GM12801 (cell line): ENCODE measurements around the gene STOML3.

ENCODE experiments used
- CTCF ChIP-seq: IDR thresholded peaks from one replicate; pipeline ENCODE4 v1.5.1; 2011; ENCODE audit warnings: control low read depth; ENCODE audit not compliant: insufficient read length; ENCODE audit errors: extremely low read depth

STOML3 gene

DNA sequence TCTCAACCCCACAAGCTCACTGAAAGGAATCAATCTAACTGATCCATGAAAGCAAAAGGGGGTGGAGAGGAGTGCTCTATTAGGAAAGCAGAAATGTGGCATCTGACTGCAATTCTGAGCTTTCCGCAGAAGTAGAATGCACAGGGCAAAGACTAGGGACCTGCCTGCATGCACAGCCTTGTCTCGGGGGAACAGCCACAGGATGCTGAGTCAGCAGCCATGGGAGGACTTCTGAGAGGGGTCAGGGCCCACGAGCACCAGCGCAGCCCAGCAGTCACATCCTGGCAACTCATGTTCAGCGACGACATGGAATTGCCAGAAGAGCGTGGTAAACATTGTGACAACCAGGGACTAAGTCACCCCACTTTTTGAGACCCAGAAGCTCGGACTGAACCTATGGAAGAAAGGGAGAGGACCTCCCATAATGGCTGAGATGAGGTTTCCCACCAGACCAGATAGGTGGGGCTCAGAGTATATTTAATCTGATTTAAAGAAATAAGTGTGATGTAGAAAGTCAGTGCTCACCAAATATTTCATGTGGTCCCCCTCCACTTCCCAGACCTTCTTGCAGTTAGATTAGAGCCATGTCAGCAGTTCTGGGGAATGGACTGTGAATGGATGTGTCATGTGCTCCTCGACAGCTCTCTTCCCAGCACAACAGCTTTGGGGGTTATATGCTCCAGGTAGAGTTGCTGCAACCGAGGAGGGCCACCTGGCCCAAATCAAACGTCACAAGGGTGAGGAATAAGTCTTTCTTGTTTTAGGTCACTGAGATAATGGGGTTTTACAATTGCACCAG, 32.6 kb downstream of the STOML3 start:
- no peak for TF ChIP-seq CTCF

DNA sequence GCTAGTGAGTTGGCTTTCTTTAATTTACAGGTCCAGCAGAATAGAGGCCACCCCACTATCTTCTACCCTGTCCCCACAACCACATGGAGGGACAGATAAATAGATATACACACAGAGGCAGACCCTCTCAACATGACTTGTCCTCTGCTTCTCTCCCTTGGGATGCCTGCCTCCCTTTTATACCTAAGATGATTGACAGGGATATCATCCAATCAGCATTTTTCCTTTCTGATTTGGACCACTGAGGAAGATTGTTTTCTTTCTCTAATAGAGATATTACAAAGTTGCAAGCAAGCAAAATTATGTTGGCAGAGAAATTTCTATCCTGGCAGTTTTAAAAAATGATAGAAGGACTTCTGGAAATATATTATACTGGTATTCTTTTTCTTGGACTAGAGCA, 35.8 kb downstream of the STOML3 start:
- no peak for TF ChIP-seq CTCF

GRCh38 chr13:38954291-38954690, 36.3 kb downstream of the STOML3 start:
- TF ChIP-seq CTCF: no peak

GRCh38 chr13:38952827-38953226, 37.8 kb downstream of the STOML3 start:
- TF ChIP-seq CTCF: no peak

GRCh38 chr13:38951525-38952313, 38.9 kb downstream of the STOML3 start:
- no peak for TF ChIP-seq CTCF

DNA sequence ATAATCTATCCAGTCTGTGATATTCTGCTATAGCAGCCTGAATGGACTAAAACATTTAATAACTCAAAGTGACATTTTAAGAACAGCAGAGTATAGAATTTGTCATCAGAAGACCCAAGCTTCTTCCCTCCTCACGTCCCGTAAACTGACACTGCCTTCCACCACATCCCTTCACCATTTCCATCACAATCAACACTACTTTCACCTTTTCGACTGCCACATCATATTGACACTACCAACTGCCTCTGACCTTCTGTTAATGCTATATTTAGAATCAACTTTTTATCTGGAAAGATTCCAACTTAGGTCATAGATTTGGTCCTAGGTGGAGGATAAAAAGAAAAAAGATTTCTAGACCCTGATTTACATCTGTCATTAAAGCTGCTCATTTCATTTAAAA, 39.6 kb downstream of the STOML3 start:
- TF ChIP-seq CTCF: no peak

DNA sequence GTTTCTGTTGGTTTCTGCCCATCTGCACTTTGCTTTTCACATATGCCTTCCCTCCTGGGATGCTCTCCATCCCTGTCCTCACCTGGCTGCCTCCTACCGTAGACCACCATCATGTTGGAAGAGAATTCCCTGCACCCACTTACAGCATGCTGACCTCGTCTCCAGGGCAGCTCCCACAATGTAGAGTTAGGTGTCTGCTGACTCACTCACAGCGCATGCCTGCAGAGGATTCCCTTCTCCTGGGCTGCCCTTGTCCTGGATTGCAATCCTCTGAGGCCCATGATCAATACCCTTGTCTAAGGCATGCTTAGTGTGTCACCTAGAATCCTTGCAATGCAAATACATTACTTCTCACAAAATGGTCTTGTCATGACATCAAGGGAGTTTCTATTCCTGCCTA, 43.6 kb downstream of the STOML3 start:
- TF ChIP-seq CTCF: no peak
